Testis (tissue), 2 donors: ENCODE measurements around the gene CDK5.

ENCODE experiments used
- CTCF ChIP-seq, 3 experiments: fragments of 450-650 bp in 2 of 3; fragments of 200-600 bp in 1 of 3; sonication (generic) in 1 of 3; IDR thresholded peaks; one replicate each; pipeline ENCODE4 v1.5.1; 2016 to 2019; ENCODE audit warnings: antibody characterized with exemption in 3 of 3, mild to moderate bottlenecking in 2 of 3, moderate library complexity in 1 of 3
- POLR2A ChIP-seq: fragments of 450-650 bp; IDR thresholded peaks from one replicate; pipeline ENCODE4 v1.6.1; 2017; ENCODE audit warnings: antibody characterized with exemption, mild to moderate bottlenecking, moderate library complexity

- TF ChIP-seq CTCF (IDR thresholded peaks at IDR 0.05) (no peak), POLR2A (no peak)
Measured at GRCh38 chr7:151069841-151070573, 12.3 kb upstream of the CDK5 start.
